ENCODE measurements around the gene NARF. TPM values are rescaled to one million over a fixed set of nuclear protein-coding genes. Genes with fewer than 3 reads are reported as not detected.
"Not testable (repeated sequence)": the region's sequence is repeated elsewhere in the genome, so short reads cannot be mapped to it uniquely, and the experiment has no call there.

NARF gene
- polyA plus RNA-seq, 1 experiment, result 76.1 TPM

DNA sequence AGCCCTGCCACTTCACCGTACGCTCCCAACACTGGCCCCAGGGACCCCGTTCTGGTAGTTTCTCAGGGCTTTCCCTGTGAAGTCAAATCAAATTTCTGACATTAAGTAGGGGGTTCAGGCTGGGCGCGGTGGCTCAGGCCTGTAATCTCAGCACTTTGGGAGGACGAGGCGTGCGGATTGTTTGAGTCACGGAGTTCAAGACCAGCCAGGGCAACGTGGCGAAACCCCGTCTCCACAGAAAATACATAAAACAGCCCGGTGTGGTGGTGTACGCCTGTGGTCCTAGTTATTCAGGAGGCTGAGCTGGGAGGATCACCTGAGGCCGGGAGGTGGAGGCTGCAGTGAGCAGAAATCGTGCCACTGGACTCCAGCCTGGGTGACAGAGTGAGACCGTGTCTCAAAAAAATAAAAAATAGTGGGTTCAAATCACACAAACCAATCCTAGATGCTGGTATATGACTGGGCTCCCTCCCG is 8.6 kb upstream of the NARF start:
- H3K9me3 ChIP-seq (ENCODE audit: control insufficient read depth, insufficient read depth, low read length), result peaks cover 13% of the 10 kb centered on the region; the same call in 1 of the 2 replicates
- TF ChIP-seq, protein P1, sequence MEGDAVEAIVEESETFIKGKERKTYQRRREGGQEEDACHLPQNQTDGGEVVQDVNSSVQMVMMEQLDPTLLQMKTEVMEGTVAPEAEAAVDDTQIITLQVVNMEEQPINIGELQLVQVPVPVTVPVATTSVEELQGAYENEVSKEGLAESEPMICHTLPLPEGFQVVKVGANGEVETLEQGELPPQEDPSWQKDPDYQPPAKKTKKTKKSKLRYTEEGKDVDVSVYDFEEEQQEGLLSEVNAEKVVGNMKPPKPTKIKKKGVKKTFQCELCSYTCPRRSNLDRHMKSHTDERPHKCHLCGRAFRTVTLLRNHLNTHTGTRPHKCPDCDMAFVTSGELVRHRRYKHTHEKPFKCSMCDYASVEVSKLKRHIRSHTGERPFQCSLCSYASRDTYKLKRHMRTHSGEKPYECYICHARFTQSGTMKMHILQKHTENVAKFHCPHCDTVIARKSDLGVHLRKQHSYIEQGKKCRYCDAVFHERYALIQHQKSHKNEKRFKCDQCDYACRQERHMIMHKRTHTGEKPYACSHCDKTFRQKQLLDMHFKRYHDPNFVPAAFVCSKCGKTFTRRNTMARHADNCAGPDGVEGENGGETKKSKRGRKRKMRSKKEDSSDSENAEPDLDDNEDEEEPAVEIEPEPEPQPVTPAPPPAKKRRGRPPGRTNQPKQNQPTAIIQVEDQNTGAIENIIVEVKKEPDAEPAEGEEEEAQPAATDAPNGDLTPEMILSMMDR (IDR thresholded peaks at IDR 0.05; ENCODE audit: low read depth, low read length), result no peak
- ChIA-PET POLR2A (no interaction called here), CTCF (no interaction called here)
- H3K27ac ChIP-seq (ENCODE audit: low read depth, low read length), result peak overlapping the region; percentile 39
- H3K4me3 ChIP-seq (ENCODE audit: low read depth, low read length), result peak overlapping the region; percentile 89
- H3K27me3 ChIP-seq (ENCODE audit: control insufficient read depth, insufficient read depth, low read length), result no peaks in the 10 kb centered on the region
- DNase-seq (ENCODE audit: low read depth, low spot score), result no peak

DNA sequence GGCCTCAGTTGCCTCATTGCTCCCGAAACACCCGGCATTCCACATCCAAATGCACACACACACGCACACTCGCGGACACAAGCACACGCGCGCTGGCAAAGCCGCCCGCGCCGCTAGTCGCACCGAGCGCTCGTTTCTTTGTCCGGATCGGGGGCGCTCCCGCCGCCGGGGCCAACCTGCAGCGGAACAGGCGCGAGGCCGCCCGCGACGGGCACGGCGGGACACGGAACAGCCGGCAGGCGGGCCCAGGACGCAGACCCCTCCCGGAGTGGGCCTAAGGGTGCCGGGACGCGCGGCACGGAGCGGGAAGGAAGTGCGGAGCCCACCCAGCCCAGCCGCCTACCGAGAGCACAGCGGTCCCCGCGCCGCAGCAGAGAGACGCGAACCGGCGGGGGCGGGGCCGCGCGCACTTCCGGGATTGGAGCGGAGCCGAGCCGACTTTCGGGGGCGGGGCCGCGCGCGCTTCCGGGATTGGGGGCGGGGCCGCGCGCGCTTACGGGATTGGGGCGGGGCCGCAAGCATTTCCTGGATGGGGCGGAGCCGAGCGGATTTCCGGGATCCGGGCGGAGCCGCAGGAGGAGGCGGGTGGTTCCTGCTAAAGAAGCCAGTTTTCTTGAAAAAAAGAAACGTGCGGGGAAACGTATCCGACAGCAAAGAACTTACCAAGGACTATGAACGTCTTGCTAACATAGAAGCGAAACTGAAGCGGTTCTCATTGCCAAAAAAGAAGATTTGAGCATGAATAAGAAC is 8.0 kb upstream of the NARF start, which contains the start of gene CYBC1:
Gene CYBC1 (minus strand): TSS at position 396 of the 750 bp plus-strand sequence. CDS start 1,498 bp downstream, outside the sequence.
- H3K27ac ChIP-seq (ENCODE audit: low read depth, low read length), result peak within 1 kb of the TSS; percentile 39
- TF ChIP-seq, protein P1 (IDR thresholded peaks at IDR 0.05; ENCODE audit: low read depth, low read length), result no peak
- H3K9me3 ChIP-seq (ENCODE audit: control insufficient read depth, insufficient read depth, low read length), result peaks cover 13% of the 10 kb centered on the region; the same call in 1 of the 2 replicates
- peak; percentile 84 for DNase-seq (ENCODE audit: low read depth, low spot score)
- POLR2A ChIA-PET, result no interaction called here
- peak within 1 kb of the TSS; percentile 89 for H3K4me3 ChIP-seq (ENCODE audit: low read depth, low read length)
- H3K27me3 ChIP-seq (ENCODE audit: control insufficient read depth, insufficient read depth, low read length), result no peaks in the 10 kb centered on the region
- CTCF ChIA-PET, result interaction anchor here (0.6 kb wide), 1 partner anchor 94 kb away, joined by 3 read pairs; no protein-coding TSS in a partner anchor

GRCh38 chr17:82452162-82452561 is 6.4 kb upstream of the NARF start:
- no peak for DNase-seq (ENCODE audit: low read depth, low spot score)
- no peak overlapping the region for H3K4me3 ChIP-seq (ENCODE audit: low read depth, low read length)
- TF ChIP-seq, protein P1 (IDR thresholded peaks at IDR 0.05; ENCODE audit: low read depth, low read length), result no peak
- no peaks in the 10 kb centered on the region for H3K27me3 ChIP-seq (ENCODE audit: control insufficient read depth, insufficient read depth, low read length)
- POLR2A ChIA-PET, result no interaction called here
- peaks cover 13% of the 10 kb centered on the region; the same call in 1 of the 2 replicates for H3K9me3 ChIP-seq (ENCODE audit: control insufficient read depth, insufficient read depth, low read length)
- CTCF ChIA-PET, result no interaction called here
- no peak overlapping the region for H3K27ac ChIP-seq (ENCODE audit: low read depth, low read length)

- H3K4me3 ChIP-seq (ENCODE audit: low read depth, low read length); H3K27ac ChIP-seq (ENCODE audit: low read depth, low read length); DNase-seq (ENCODE audit: low read depth, low spot score); H3K27me3 ChIP-seq (ENCODE audit: control insufficient read depth, insufficient read depth, low read length); POLR2A ChIA-PET; CTCF ChIA-PET: not testable (repeated sequence)
- H3K9me3 ChIP-seq (ENCODE audit: control insufficient read depth, insufficient read depth, low read length), result peaks cover 13% of the 10 kb centered on the region; the same call in 1 of the 2 replicates
Measured at GRCh38 chr17:82453151-82453550, 5.4 kb upstream of the NARF start.

DNA sequence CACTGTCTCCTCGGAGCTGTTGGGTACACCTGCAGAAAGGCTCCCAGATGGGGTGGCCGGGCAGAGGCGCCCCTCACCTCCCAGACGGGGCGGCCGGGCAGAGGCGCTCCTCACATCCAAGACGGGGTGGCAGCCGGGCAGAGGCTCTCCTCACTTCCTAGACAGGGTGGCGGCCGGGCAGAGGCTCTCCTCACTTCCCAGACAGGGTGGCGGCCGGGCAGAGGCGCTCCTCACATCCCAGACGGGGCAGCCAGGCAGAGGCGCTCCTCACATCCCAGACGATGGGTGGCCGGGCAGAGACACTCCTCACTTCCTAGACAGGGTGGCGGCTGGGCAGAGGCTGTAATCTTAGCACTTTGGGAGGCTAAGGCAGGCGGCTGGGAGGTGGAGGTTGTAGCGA is 4.8 kb upstream of the NARF start:
- H3K9me3 ChIP-seq (ENCODE audit: control insufficient read depth, insufficient read depth, low read length), result peaks cover 13% of the 10 kb centered on the region; the same call in 1 of the 2 replicates
- DNase-seq (ENCODE audit: low read depth, low spot score); H3K4me3 ChIP-seq (ENCODE audit: low read depth, low read length); H3K27me3 ChIP-seq (ENCODE audit: control insufficient read depth, insufficient read depth, low read length); CTCF ChIA-PET; POLR2A ChIA-PET; H3K27ac ChIP-seq (ENCODE audit: low read depth, low read length): not testable (repeated sequence)
